RKO (cell line): ENCODE data around the gene SLC25A26.

ENCODE experiments used
- DNase-seq: peaks from one replicate; pipeline ENCODE4 v3.0.0-alpha.2; 2016; ENCODE audit warnings: low spot score

The SLC25A26 gene

DNA sequence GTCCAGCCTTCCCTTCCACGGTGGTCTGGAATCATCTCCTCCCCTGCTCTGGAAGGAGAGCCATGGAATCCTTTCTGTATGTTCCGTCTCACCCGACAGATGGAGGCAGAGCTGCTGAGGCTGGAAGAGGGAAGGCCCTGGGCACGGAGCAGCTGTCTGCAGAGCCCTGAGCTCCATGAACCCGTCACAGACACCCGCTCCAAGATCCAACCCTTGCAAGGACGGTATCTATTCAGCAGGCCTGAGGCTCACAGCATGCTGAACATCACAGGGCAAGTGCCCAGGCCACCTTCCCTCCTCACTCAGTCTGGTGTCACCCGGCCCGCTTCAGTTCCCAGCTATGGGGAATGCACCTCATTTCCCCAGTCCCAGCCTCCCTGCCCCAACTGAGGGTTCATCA lies 176.1 kb downstream of the SLC25A26 start:
- no peak for DNase-seq

DNA sequence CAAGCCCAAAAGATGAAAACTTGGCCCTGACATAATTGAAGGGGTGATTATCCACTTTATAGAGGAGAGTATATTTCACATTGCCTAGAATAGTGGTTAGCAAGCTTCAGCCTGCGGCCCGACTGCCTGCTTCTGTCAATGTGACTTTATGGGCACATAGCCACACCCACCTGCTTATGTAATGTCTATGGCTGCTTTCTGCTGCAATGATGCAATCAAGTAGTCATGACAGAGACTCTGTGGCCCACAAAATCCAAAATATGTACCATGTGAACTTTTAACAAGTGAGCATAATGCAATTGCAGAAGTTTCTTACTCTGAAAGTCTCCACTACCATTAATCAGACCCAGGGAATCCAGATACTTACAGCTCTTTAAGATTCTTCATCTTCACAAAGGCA lies 176.9 kb downstream of the SLC25A26 start:
- DNase-seq: no peak

DNA sequence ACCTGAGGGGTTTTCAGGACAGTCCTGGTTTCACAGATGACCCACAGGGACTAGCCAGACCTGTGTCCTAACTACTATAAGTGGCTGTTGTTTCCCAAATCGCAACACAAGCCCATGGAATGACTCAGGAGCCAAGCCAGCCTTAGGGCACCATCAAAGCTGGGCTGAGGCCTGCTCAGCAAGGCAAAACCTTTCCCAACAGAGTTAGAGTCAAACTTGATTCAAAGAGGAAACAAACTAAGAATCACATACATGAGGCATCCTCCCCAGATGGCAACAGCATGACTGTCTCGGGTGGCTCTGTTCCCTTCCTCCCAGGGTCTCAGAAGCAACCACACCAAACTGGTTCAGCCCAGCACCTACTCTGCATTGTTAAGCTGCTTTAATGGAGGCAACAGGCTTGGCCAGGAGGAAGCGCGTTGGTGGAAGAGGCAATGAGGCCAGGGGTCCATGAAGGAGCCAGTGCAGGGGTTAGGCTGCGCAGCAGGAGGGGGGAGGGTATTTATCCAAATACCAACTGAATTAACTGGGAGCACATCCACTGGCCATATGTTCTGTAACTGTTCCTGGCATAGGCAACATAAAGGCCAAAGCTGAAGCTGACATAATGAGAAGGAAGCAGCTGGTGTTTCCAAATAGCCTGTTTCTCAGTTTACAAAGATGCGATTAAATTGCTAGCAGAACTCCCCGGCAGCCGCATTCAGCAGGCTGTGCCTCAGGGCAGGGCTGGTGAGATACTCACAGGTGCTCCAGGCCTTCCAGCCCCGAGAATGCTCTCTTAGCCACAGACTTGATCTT lies 177.6 kb downstream of the SLC25A26 start:
- DNase-seq: no peak

DNA sequence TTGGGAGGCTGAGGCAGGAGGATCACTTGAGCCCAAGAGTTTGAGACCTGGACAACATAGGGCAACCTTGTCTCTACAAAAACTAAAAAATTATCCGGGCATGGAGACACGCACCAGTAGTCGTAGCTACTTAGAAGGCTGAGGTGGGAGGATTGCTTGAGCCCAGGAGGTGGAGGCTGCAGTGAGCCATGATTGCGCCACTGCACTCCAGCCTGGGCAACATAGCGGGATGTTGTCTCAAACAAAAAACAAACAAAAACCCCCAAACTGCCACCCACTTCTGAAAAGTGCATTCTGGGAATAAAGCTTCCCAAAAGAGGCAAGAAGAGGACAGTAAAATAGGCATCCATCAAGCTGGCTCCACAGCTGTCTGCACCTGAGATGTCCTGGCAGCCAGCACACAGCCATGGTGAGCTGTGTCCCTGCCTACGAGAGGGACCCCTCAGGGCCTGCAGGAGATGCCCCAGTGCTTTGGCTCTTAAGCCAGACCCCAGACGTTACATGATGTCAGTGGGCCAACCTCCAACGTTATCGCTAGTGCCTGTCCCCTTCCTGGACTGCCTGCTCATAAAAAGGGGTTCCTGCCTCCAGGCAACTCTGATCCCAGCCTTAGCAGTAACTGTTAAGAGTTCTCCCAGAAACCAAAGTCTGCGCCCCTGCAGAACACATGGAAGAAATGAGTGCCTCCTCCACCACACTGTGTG lies 178.9 kb downstream of the SLC25A26 start:
- no peak for DNase-seq

DNA sequence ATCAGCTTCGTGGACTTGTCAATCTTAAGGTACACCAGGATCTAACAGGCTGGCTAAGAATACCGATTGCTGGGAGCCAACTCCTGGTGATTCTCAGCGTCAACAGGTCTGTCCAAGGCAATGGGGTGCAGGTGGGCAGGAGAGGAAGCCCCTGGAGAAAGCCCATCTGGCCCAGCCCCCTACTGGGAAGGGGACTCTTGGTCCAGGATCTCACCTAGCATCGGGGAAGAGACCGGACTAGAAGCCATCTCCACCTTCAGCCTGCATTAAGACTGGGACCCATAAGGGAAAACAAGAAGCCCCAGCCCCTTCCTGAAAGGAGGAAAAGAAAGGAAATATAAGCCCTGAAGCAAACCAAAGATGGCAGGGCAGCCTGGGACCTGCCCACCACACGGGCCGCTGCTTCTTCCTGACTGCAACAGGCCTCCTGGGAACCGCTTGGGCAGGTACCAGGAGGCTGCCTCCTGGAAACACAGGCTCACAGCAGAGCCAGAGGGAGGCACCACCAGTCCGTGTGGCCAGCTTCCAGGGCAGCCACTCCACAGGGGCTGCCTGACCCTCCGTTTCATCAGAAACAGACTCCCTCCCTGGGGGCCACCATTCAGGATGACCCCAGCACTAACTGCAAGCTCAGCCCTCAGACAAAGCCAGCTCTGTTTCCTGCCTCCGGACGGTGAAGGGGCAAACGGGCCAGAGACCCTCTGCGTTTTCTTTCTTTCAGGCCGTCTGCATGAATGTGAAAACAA lies 179.8 kb downstream of the SLC25A26 start:
- no peak for DNase-seq

DNA sequence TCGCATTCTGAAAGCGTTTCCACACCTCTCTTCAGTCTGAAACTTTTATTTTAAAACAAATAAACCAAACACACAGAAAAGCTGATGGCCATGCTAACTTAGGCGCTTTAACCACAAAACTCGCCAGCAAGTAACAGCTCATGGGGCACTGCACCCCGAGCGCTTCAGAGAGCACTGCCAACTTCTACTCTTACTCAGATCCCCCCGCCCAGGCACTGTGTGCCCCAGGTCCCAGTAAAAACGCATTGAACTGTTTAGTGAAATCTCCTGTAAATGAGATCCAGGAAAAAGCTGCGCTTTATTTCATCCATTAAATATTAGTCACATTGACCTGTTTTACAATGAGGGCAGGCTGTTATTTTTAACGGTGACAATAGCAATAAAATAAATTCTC lies 180.4 kb downstream of the SLC25A26 start:
- DNase-seq: no peak

DNA sequence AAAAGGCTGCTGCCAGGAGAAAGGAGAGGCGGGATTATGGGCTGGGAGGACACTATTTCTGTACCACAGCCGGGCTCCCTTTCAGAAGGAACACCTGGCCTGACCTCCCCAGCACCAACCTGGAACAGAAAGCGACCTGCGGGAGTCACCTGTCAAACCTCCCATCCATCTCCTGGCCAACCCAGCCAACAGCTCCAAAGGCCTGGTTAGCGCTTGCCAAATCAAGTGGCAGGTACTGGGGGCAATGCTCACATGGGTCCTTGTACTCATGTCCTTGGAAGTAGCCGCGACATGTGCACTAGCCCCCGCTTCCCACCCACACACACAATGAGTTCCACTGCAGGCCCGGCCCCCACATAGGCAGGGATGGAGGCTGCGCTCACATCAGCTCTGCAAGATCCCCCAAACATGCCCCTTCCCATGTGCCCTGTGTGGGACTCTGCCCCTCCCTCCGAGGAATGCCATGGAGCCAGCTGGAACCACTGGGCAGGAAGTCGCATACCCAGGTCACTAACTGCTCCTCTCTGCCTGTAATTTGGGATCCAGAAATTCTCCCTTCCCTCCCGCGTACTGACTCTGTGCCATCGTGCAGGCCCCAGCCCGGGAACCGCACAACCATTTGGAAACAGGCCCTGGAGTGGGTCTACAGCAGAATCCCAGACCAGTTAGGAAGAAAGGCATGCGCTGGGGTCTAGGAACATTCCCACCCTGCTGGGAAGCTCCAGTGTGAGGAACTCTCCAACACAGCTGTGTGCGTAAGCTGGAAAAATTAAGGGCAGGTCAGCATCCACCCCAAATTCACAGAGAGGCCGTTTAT lies 181.1 kb downstream of the SLC25A26 start:
- no peak for DNase-seq

DNA sequence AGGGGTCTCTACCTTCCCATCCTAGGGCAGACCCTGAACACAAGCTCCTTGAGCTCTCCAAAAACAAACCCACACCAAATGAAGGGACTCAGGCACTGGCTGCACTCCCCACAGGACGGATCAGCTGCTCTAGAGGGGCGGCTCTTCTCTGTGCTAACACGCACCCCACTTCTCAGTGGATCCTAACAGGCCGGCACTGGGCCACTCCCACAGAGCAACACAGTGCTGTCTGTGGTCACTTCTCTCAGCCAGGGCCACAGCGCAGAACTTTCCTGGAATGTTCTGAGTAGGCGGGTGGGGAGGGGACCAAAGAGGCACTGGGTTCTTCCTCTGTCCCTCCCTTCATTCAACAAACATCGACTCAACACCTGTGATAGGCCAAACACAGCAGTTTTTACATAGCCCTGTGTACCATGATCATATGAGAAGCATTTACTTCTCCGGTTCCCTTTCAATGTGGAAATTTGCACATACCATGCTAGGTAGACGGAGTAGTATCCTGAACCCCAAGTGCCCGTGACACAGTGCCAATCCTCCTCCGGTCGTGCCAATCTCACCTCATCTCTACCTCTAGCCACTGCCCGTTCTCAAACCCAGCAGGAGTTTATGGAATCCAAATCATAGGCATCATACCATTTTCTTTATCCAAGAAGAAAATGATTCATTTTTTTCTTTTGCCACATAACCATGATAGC lies 181.9 kb downstream of the SLC25A26 start:
- no peak for DNase-seq

DNA sequence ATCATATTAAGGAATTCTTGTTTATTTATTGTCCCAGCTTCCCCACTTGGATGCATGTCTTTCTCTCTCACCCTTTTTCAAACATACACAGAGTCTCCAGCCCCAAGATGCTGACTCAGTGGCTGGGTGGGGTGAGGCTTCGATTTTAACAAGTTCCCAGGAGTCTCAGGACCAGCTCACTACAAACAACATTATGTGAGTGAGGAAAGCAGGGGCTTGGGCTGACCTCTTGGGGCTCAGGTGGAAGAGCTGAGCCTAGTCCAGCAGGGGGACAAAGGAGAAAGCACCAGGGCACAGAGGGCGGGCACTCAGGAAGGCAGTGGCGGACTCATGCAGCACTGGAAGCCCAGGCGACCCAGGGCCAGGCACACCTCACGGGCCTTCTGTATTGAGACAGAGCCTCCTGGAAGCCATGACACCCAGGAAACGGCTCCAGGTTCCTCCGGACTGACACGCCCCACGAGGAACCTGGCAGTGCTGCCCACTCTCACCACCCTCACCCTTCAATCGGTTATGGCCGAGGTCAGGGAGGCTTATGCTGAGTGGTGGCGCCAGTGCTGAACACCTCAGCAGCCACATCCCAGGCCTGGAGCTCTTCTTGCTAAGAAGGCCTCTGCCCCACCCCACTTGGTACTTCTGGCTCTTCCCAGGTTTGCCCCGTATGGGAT lies 182.7 kb downstream of the SLC25A26 start:
- no peak for DNase-seq

DNA sequence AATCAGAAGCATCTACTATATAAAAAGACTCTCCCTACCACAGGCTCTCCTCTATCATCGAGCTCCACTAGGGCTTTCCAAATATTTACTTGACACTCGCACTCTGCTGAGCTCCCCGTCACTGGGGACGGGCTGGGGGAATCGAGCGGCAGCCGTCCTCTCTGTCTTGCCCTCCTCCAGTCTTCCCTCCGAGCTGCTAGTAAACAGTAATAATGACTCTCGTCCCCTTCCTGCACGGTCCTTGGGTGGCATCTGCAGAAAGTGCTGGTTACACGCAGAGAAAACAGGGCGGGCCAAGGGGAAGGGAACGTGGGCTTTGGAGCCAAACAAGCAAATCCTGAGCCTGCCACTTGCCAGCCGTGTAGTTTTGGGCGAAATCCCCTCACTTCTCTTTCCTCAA lies 183.4 kb downstream of the SLC25A26 start:
- no peak for DNase-seq

DNA sequence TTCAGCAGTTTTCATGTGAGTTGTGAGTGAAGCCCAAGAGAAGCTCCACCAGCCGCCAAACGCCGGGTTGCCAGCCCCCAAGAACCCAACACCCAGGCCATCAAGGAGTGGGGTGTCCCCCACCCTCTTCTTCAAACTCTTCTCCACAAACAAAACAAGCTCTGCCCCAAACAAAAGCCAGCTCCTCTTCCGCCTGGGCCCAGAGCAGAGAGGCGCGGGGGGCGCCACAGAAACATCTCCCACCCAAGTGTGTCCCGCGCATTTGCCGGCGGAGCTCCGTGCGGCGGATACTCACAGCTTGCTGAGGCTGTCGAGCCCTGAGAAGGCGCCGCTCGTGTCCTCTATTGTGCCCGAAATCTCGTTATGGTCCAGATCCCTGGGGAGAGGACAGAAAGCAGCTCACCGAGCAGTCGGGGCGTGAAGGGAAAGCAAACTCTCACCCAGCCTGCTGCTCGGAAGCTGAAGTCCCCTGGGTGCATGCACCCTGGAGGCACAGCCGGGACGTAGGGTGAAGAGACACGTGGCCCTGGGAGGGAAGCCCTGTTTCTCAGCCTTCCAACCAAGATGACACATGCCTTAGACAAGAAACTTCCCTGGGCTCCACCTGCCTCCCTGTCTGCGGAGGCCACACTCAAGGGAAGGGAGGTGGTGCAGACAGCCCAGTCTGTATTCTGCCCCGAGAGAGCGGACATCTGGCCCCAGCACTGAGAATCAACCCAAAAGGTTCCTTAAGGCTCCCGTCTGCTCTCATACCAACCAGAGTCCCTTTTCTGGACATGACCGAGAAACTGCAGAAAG lies 184.3 kb downstream of the SLC25A26 start:
- DNase-seq: no peak

DNA sequence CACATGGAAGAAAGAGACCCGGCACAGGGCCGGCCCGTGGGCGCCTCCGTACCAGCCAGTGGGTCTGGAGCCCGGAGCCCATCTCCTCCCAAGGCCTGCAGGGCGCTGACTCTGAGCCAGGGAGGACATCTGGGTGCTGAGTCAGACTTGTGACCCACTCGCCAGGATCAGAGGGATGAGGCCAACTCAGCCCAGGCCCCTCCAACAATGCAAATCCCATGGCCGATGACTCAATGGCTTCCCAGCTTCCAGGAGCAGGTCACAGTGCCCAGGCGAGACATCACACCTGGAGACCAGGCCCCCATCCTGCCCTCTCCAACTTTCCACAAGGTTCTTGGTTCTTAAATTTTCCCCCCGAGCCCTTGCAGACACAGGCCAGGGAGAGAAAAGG lies 184.9 kb downstream of the SLC25A26 start:
- DNase-seq: no peak

DNA sequence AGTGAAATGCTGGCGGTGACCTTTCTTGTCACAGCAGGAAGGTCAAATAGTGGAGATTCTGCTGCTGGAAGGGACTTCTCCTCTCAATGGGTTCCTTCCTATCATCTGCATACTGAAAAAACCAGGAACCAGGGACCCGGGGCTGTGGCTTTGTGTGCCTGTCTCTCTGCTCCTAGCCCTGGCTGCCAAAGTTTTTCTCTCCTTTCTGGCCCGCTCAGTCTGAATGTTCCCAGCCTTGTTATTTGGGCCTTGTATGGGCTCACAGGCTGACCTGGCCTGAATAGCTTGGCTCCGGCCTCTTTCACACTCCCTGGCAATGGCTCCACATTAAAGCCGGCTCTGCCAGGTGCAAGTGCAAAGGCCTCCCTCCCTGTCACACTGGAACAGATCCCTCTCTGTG lies 185.4 kb downstream of the SLC25A26 start:
- DNase-seq: no peak

DNA sequence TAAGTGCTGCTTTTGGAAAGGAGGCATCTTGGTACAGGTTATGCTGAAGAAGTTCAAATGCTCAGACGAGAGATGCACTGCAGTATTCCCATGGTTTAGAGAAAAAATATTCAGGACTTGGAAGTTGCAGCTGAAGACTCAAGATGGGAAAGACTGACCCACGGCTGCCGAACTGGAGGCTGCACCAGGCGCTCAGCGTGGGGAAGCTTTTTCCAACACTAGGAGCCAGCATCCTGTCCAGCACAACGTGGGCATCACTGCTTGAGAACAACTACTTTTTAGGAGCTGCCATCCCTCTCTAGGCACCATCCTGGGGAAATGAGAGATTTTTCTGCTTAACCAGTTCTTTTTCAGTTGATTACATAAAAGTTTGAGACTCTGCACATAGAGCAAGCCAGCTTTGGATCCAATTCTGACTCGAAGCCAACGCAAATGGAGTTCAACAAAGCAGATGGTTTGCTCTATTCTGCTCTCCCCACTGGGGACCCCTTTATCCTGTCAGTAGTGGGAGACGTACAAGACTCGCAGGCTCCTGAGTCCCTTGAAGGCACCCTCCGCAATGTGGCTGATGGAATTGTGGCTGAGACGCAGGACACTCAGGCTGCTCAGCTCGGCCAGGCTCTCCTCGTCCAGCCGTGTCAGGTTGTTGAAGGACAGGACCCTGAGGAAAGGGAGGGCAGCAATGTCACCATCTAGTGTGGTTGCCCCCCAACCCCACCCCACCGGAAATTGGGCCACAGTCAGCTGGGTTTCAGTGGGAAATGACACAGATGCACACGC lies 186.2 kb downstream of the SLC25A26 start:
- DNase-seq: no peak

DNA sequence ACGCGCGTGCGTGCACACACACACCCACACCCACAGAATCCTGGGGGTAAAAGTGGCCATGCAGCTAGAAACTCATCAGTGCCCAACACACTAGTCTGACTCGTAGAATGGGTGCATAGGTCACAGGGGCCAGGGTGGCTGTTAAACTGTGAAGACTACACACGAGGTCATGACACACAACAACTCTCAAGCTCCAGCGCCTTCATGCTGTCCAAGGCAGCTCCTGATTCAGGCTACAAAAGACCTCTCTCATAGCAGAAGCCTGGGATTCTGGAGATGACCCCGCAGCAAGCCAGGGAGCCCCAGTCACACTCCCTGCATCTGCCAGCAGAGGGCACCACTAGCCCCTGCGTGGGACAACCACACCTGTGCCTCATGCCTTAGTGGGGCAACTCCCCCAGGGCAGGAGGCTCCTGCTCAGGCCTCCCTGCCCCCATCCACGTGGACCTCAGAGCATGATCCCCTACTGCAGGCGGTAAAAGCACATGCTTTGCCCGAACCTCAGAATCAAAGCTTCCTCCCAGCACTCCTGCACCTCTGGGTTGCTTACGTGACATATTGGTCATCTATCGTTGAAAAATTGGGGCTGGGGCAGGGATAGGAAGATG lies 186.9 kb downstream of the SLC25A26 start:
- DNase-seq: peak; percentile 18

DNA sequence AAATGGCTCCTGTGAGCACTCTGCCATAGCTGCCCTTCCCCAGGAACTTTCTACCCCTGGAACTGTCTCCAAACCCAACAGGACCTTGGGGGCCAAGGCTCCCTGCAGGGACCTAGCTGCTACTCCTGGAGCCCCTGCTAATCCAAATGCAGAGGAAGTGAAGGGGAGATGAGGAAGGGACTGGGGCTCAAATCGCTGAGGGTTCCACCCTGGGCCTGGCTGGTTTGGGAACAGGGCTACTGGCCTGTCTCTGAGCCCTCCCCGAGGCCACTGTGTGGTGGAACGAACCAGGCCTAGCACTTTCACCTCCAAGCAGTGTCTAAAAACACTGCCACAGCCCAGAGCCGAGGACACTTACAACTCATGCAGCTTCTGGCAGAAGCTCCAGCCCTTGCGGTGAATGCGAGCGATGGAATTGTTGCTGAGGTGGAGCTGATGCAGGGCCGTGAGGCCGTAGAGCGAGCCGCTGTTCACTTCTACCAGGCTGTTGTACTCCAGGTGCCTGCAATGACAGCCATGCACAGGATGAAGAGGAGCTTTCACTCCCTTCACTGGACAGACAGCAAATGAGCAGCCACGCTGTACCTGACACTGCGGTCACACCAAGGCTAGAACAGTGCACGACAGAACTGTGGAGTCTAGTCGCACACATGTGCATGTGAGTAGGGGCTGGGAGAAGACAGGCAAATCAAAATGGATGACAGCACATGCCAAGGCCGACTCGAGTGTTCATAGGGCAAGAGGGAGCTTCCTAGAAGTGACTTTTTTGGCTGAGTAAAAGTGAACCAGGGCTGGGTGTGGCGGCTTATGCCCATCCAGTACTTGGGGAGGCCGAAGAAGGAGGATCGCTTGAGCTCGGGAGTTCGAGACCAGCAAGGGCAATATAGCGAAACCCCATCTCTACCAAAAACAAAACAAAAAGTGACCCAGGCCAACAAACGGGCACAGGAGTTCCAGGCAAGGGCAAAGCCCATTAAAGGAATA lies 189.3 kb downstream of the SLC25A26 start:
- no peak for DNase-seq

DNA sequence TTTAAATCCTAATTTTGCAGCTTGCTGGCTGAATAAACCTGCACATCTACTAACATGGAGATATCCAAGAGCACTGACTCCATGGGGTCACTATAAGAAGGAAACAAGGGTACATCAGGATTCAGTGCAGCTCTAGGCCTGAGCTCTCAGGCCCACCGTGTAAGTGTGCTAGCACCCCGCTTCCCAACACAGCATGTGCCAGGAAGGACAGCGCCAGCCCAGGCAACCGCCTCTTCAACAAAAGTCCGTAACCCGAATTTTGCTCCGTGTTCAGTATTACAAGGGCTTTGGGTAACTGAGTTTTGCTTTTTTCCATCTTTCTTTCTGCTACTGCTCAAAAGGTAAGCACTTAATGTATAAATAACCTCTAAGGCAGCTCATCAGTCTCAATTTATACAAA lies 190.2 kb downstream of the SLC25A26 start:
- DNase-seq: no peak

DNA sequence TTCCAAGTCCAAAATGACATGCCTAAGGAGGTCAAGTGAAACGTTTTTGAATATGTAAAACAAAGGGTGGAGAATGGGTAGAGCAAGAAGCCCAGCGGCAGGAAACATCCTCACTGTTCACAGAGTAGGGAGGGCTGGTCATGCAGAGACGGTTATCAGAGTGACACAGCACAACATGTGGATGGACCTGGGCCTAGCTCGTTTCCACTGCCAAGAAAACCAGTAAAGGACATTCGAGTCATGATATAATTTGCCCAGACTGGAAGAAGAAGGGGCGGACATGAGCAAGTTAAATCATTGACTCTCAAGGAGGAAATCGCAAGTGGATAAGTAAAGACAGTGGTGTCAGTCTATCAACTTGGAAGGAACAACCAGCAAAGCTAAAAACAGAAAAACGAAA lies 190.7 kb downstream of the SLC25A26 start:
- DNase-seq: no peak
